AG09309 (cell line): ENCODE results near the gene LTC4S.

ENCODE experiments used
- DNase-seq: peaks from one replicate; pipeline ENCODE4 v3.0.0-alpha.2; 2010; ENCODE audit warnings: low read depth
- H3K4me3 ChIP-seq: 2 replicates; pipeline ENCODE4 v1.5.1; 2011; ENCODE audit warnings: mild to moderate bottlenecking, low read depth, low read length, moderate library complexity; ENCODE audit not compliant: control insufficient read depth
- TF ChIP-seq, protein P1 (sequence below): IDR thresholded peaks from 2 replicates; pipeline ENCODE4 v1.5.1; 2011; ENCODE audit warnings: mild to moderate bottlenecking, low read depth, low read length, inconsistent platforms; ENCODE audit not compliant: insufficient read depth, control insufficient read depth; ENCODE audit errors: missing control alignments

Gene LTC4S

DNA sequence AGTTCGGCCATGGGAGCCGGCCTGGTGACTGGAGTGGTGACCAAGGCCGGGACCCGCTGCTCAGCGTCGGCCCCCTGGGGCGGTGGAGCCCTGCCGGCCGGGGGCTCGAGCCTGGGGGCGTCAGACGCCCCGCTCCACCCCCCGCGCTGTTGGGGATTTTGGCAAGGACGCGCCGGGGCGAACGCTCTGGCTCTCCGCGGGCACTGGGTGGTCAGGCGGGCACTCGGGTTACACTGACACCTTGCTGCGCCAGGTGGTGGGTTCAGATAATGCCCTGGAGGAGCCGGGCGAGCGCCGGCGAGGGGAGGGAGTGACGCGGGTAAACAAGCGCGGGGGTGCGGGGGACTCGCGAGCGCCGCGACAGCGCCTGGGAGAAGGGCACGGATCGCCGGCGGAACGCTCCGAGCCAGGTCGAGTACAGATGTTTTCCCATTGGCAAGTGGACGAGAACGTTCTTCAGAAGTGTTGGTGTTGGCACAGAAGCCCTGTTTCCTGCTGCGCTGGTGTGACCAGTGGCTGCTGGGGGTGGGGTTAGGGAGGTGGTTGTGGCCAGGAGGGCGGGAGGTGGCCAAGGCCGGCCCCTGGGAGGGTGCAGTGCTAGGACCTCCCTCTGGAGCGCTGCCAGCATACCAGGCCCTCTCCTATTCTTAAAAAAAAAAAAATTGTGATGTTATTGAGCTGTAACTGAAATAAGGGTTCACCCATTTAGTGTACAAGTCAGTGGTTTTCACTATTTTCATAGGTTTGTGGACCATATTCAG lies 27.7 kb downstream of the LTC4S start:
- DNase-seq = peak; percentile 76

DNA sequence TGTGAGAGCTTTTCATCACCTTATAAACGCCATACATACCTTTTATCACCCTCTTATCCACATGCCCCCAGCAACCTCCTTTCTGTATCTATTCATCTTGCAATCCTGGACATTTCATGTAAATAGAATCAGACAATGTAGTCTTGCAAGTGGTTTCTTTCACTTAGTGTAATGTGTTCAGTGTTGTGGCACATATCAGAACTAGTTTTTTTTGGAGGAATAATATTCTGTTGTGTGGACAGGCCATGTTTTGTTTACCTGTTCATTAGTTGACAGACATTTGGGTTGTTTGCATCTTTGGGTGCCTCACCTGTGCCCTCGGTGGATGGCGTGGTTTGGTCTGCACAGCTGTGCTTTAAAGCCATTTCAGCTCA lies 28.3 kb downstream of the LTC4S start:
- H3K4me3 ChIP-seq = peak overlapping the region; percentile 61
- no peak for DNase-seq
- TF ChIP-seq, protein P1, sequence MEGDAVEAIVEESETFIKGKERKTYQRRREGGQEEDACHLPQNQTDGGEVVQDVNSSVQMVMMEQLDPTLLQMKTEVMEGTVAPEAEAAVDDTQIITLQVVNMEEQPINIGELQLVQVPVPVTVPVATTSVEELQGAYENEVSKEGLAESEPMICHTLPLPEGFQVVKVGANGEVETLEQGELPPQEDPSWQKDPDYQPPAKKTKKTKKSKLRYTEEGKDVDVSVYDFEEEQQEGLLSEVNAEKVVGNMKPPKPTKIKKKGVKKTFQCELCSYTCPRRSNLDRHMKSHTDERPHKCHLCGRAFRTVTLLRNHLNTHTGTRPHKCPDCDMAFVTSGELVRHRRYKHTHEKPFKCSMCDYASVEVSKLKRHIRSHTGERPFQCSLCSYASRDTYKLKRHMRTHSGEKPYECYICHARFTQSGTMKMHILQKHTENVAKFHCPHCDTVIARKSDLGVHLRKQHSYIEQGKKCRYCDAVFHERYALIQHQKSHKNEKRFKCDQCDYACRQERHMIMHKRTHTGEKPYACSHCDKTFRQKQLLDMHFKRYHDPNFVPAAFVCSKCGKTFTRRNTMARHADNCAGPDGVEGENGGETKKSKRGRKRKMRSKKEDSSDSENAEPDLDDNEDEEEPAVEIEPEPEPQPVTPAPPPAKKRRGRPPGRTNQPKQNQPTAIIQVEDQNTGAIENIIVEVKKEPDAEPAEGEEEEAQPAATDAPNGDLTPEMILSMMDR = no peak

More for the DNA sequence above, 27.7 kb downstream of the LTC4S start:
- peak overlapping the region; percentile 61 for H3K4me3 ChIP-seq
- TF ChIP-seq, protein P1 = no peak

DNA sequence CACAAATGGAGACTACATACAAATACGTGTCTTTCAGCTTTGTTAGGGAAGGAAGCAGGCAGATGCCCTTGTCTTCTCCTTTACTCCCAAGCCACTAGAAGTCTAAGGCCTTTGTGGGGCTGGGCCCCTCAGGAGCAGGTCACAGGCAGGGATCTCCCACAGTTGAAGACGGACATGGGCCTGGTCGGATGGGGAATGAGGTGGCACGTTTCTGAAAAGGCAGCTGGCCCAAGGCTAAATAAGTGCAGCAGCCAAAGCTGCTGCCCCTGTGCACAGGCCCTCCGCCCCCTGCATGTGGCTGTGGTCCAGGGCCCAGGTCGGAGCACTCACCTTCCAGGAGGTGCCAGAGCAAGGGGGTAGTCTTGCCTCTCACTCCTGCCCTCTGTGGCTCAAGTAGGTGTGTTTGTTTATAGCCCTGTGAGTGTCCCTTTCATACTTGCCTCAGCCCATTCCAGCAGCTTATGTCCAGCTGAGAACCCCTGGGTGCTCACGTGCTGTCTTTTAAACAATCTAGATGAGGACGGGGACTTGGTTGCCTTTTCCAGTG lies 28.7 kb downstream of the LTC4S start:
- DNase-seq = no peak
- TF ChIP-seq, protein P1 = no peak
- H3K4me3 ChIP-seq = peak overlapping the region; percentile 61

DNA sequence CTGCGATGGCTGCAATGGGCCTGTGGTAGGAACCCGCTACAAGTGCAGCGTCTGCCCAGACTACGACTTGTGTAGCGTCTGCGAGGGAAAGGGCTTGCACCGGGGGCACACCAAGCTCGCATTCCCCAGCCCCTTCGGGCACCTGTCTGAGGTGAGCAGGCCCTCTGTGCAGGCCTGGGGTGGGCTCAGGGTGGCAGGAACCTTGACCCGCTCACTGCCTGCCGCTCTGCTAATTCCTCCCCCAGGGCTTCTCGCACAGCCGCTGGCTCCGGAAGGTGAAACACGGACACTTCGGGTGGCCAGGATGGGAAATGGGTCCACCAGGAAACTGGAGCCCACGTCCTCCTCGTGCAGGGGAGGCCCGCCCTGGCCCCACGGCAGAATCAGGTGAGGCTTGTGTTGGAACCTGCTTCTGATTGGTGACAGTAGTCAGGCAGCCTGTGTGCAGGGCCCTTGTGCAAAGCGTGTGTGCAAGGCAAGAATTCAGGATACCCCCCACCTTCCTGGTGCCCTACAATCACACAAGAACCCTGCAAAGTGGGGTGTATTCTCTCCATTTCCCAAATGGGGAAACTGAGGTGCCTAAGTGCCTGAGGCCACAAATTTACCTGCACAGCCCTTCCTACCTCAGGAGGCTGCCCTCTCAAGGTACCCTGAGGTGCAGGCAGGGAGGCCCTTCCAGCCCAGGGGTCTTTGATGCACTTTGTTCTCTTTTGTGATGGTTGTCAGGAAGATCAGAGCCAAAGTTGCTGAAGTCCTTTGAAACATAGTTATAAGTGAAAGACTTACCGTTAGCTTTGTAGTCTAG lies 30.4 kb downstream of the LTC4S start:
- TF ChIP-seq, protein P1 = no peak
- H3K4me3 ChIP-seq = no peak overlapping the region
- no peak for DNase-seq

DNA sequence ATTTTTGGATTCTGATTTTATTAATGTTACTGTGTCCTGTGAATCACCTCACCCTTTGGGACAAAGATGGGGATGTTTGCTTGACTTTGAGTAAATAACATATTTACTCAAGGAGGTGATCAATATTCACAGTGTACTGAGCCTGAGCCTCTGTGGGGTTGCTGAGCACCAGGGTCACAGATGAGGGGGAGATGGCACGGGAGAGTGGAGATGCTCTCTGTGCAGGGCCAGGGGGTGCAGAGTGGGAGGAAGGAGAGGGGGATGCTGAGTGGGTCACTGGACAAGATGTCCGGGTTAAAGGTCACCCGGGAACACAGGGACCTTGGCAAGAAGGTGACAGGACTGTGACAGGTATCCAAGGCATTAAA lies 30.9 kb downstream of the LTC4S start:
- H3K4me3 ChIP-seq = no peak overlapping the region
- TF ChIP-seq, protein P1 = no peak
- DNase-seq = no peak

DNA sequence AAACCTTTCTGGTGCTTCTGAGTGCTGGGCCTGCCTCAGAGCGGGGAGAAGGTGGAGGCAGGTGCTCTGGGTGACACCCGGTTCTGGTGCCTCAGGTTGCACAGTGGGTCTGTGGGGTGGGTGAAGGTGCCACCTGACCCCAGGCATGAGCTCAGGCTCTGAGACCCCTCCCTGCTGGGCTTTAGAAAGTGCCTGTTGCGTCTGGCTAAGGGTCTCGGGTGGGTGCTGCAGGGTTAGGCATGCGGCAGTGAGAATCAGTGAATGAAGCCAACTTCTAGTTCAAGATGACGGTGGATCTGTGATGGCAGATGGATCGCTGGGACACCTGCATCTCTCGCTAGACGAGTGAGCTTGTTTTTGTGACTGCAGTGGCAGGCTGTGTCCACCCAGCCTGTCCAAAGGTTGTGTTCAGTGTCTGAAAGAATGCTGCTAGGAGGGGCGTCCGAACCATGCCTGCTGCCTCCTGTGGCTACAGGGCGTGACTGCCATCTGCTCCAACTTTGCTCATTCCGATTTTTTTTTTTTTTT lies 31.9 kb downstream of the LTC4S start:
- H3K4me3 ChIP-seq = no peak overlapping the region
- TF ChIP-seq, protein P1 = no peak
- DNase-seq = no peak
